HG02970 (cell line): ENCODE measurements around the gene ELP5.
"Not testable (repeated sequence)": the region's sequence is repeated elsewhere in the genome, so short reads cannot be mapped to it uniquely, and the experiment has no call there.

Source experiments
- ATAC-seq: cut with Tn5 transposase; IDR thresholded peaks from one replicate; pipeline ENCODE4 v1.9.1; 2021; ENCODE audit warnings: mild to moderate bottlenecking, moderate library complexity, moderate number of reproducible peaks; ENCODE audit not compliant: unreplicated experiment, low FRiP score

Gene ELP5

DNA sequence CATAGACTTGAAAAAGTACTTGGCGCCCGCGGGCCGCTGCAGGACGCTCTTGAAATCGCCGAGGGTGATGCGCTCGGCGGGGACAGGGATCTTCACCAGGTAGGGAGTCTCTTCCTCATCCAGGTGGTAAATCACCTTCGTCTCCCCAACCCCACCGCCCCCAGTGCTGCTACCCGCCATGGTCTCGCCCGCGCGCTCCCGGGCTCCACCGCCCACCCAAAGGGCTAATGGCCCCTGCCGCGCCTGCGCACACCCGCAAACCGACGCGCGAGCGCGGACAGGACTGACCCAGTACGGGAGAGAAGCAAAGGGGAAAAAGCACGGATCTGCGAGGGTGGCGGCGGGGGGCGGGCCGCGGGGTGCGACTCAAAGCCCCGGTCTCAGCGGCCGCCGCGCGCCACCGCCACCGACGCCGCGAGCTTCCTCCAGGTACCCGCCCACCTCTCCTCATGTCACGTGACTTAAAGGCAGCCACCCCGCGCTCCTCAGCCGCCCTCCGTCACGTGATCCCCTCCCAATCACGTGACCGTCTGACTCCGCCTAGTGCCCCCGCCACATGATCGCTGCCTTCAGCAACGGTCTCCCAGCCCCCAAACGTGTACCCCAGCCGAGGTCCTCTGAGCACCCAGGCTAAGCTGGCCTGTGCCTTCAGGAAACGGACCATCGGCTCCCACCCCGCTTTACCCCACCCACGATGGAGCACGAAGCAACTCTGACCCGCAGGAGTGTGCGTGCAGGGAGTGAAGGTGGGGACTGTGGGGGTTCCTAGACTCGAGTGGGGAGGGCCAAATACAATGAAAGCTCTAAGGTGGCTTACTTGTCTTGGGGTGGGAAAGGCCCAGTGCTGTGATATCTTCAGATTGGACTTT, 17.7 kb upstream of the ELP5 start, which contains the start of gene DVL2:
DVL2 (minus strand) TSS at position 435 of the 869 bp plus-strand sequence; CDS start at position 180, 255 bp downstream.
- peak; percentile 56 for ATAC-seq

DNA sequence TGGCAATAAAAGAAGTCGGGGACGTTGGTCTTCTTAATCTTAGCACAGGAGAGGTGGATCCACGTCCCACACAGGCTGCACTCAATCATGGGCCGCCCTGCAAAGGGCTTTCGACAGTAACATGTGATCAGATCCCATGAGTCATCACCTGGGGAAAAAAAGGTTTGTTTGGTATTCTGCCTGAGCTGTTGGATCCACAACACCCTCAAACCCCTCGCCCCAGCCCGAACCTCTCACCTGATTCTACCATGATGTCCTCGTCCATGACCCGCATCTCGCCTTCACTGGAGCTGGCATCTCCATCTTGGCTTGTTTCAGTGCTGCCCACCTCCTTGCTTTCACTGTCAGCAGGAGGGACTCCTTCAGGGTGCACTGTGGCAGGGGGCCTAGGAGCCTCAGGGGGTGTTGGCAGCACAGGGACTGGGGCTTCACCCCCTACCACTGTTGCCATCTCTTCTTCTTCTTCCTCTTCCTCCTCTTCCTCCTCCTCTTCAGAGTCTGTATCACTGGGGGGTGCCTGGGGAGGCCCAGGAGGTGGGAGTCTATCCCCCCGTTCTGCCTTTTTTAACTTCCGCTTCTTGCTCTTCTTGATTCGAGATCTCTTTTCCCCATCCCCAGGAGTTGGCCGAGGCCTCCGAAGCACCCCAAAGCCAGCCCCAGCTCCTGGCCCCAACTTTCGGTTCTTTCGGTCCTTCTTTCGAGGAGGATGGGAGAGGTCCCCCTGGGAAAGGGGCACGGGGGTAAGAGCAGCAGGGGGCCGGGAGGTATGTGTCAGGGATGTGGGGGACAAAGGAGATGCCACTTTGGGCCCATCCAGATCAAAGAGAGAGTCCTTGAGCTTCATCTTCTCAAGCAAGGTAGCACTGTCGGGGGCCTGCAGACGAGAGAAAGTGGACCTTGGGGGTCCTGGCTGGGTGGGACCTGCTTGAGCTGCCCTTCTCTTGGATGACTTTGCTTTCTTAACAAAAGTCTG, 16.0 kb upstream of the ELP5 start:
- no peak for ATAC-seq

GRCh38 chr17:7236808-7237207, 15.2 kb upstream of the ELP5 start:
- no peak for ATAC-seq

DNA sequence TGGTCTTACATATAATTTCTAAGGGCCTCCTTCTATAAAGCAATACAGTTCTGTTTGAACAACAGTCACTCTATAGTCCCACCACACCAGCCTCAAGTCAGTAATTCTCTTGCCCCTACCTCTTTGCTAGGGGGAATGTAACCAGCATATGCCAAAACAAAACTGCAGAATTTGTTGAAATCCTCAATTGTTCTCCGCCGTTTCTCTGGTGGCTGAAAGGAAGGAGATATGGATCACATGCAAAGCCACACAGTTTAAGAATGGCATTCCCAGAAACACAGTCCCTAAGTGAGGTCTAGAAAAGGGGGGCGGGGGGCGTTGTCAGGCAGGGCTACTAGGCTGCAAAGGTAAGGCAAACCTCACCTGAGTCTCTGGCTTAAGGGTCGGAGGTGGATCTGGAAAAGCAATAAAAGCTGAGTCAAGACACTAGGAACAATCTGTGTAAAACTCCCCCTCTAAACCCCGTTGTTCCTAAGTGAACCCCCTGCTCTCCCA, 14.7 kb upstream of the ELP5 start:
- ATAC-seq: no peak

- ATAC-seq: no peak
These were observed 14.1 kb upstream of the ELP5 start for GRCh38 chr17:7237761-7238419.

DNA sequence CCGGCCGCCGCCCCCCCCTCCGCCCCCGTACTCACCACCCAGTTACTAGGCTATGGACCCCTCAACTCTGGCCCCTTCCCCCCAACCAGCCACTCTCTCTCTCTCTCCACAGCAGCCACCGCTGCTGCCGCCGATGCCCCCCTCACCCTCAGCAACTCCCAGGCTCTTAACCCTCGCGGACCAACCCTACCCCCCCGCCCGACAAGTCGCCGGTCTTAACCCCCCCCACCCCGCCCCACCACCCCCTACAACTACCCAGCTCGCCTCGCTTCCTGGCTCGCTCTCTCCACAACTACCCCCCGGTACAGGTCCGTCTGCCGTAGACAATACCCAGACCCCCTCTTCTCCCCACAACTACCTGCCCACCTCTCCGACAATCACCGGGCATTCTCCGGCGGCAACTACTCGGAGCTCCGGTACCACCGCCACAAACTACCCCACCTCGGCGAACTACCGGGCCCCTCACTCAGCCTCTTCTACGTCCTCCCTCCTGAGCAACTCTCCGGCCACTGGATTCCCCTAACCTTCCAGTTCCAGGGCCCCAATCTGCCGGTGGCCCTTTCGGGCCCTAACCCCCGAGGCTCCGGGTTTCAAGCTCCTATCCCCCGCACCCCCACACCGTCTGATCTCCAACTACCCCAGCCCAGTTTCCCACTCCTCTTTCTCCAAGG, 13.5 kb upstream of the ELP5 start:
- ATAC-seq: no peak

- peak; percentile 61 for ATAC-seq
These were observed 12.7 kb upstream of the ELP5 start, which contains the start of gene PHF23 for GRCh38 chr17:7239091-7240027. TSS of gene PHF23 (minus strand) at chr17:7239457. CDS start at chr17:7239279, 178 bp downstream.

DNA sequence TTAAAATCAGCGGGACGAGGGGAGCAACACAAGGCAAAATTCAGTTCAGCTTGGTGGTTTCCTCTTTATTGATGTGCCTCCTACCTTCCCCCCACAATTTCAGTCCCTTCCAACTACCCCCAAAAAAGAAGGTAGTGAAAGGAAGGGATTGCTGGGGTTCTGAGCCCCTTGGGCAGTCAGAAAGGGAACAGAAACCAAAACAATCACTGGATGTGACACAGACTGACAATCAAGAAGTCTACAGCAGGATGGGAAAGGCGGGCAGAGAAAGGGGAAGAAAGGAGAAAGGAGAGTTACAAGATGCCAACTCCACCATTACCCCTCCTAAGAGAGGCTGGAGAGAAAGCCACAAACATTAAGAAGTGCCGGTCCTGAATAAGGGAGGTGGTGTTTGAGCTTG, 11.6 kb upstream of the ELP5 start:
- no peak for ATAC-seq

- ATAC-seq: no peak
These were observed 10.8 kb upstream of the ELP5 start for GRCh38 chr17:7241090-7241733.

- peak; percentile 39 for ATAC-seq
These were observed 10.0 kb upstream of the ELP5 start, which contains the start of gene GABARAP for GRCh38 chr17:7241783-7242716. TSS of gene GABARAP (minus strand) at chr17:7242449. CDS start at chr17:7242330, 119 bp downstream.

GRCh38 chr17:7242717-7243452, 9.1 kb upstream of the ELP5 start:
- peak; percentile 50 for ATAC-seq

- ATAC-seq: no peak
These were observed 8.6 kb upstream of the ELP5 start for GRCh38 chr17:7243453-7243729.

GRCh38 chr17:7243838-7244237, 8.2 kb upstream of the ELP5 start:
- ATAC-seq: not testable (repeated sequence)

DNA sequence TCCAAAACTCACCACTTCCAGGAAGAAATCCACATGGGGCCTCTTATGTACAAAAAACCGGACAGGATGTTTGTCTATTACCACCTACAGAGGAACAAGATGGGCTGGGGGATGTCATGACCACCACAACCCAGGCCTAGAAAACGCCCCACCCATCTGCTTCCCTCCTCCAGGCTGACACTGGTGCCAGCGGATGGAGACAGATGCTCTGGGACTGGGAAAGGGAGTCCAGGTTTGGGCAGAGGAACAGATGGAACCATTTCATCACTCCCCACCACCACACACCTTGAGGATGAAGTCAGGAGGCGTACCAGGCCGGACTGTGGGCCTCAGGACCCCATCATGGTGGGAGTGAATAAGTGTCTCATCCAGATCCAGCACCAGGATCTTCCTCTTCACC, 5.2 kb upstream of the ELP5 start:
- no peak for ATAC-seq

DNA sequence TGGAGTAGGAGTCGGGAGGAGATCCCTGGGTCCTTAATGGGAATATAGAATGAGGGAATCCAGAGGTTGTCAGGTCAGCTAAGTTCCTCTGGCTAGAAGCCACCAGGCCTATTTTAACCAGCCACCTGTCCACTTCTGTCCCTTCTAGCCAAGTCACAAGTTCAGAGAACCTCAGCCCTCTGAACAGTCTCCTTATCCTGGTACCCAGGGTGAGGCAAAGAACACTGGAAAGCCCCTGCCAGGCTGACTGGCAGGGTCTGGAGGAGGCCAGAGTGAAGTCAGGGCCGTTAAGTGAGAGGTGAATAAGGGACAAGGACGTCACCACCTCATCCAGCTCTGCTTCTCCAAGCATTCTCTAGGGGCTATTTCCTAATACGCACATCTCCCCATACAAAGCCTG, 3.2 kb upstream of the ELP5 start:
- ATAC-seq: no peak

GRCh38 chr17:7249214-7249613, 2.8 kb upstream of the ELP5 start:
- no peak for ATAC-seq

GRCh38 chr17:7249830-7250229, 2.2 kb upstream of the ELP5 start:
- ATAC-seq: no peak
